ENCODE measurements around the gene MAGOH.

The MAGOH gene

GRCh38 chr1:53270873-53271272, 32.6 kb upstream of the MAGOH start:
- no peak for DNase-seq (ENCODE audit: low spot score)

DNA sequence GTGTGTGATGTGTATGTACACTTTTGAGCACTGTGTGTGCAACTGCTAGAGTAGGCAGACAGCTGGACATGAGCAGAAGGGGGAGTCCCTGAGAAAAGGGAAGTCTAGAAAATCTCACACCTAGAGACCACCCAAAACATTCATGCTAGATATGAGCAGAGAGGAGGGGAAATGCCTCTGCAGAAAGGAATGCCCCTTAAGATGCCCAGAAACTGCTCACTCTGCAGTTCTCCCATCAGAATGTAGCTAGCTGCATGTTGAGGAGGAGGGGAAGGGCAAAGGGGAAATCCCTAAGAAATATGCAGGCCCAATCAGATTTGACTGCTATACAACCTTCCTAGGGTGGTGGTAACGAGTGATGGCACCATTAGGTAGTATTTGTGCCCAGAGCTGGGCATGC, 31.8 kb upstream of the MAGOH start:
- no peak for DNase-seq (ENCODE audit: low spot score)

DNA sequence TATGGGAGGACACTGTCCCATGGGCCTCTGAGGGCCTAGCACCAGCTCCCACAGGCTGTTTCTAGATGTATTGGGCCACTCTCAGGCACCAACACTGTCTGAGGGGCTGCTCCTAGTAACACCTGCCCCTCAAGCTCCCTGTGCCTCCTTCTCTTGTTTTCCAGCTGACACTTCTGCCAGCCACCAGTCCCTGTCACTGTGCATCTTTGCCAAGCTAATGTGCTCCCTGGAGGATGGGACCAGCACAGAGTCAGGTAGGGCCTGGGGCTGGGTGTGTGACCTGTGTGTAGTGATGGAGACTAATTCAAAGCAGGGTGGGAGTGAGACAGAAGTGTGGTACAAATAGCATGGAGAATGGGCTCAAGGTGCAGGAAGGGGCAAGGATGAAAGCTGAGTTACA, 29.4 kb upstream of the MAGOH start:
- DNase-seq (ENCODE audit: low spot score), result no peak

DNA sequence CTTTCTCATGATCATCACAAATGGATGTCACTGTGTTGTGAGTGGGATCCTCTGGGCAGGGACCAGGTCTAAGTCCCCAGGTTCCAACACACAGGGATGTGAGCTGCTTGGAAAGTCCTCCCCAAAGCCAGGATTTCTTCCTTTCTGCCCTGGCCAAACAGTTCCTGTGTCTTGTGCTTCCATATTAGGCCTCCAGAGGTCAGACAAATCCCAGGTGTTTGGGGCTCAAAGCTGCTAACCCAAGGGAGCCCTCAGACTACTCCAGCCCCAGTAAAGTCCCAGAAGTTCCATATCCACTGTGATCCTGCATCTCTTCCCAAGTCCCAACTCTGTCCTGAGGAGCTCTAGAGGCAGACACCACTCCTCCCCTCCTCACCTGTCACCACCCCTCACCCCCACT, 27.7 kb upstream of the MAGOH start:
- DNase-seq (ENCODE audit: low spot score), result no peak

GRCh38 chr1:53265581-53265980, 27.3 kb upstream of the MAGOH start:
- DNase-seq (ENCODE audit: low spot score), result no peak

DNA sequence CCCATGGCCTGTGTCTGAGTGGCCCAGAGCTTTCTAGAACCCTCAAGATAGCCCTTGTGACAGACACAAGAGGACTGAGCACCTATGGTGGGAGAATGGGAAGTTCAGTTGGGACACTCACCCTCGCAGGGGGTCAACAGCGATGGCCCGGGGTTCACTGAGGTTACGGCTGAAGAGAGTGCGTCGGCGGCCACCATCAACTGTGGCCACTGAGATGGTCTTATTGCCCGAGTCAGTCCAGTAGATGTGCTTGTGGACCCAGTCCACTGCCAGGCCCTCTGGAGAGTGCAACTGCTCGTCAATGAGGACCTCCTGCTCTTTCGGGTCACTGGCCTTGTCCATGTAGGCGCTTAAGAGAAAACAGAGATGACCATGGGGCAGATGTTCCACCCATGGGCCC, 25.7 kb upstream of the MAGOH start:
- no peak for DNase-seq (ENCODE audit: low spot score)

GRCh38 chr1:53262000-53262399, 23.7 kb upstream of the MAGOH start:
- no peak for DNase-seq (ENCODE audit: low spot score)

- DNase-seq (ENCODE audit: low spot score), result no peak
These were observed 22.4 kb upstream of the MAGOH start for GRCh38 chr1:53260631-53261247.

DNA sequence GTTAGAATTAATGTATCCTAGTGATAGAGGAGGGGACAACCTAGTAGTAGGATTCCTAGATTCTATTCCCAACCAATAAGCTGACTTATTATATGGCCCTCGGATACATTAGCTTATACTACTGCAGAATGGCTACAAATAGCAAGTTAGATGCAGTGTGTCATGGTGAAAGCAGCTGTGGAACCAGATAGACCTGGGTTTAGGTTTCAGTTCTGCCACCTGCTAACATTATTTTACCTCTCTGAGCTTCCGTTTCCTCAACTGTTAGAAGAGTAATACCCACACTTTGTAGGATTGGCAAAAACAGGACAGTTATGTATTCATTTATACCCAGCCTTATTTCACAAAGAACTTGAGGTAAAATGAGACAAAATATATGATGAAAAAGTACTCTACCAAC, 21.6 kb upstream of the MAGOH start:
- DNase-seq (ENCODE audit: low spot score), result no peak

DNA sequence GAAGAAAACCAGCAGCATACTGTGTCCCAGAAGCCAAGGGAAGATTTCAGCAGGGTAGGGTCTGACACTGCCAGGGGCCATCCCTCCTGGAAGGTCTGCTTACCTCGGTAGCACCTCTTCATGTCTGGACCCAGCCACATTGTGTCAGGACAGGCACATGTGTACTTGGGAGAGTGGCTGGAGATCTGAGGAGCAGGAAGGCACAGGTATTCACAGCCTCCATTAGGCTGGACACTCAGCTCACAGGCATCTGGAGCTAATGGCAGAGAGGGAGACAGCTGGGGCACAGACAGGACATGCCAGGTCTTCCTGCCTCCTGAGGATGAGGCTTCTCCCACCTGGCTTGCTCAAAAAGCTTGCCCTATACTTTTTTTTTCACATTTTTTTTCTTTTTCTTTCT, 19.9 kb upstream of the MAGOH start:
- no peak for DNase-seq (ENCODE audit: low spot score)

GRCh38 chr1:53257454-53258081, 19.2 kb upstream of the MAGOH start:
- DNase-seq (ENCODE audit: low spot score), result no peak

GRCh38 chr1:53256511-53257453, 18.5 kb upstream of the MAGOH start:
- no peak for DNase-seq (ENCODE audit: low spot score)

DNA sequence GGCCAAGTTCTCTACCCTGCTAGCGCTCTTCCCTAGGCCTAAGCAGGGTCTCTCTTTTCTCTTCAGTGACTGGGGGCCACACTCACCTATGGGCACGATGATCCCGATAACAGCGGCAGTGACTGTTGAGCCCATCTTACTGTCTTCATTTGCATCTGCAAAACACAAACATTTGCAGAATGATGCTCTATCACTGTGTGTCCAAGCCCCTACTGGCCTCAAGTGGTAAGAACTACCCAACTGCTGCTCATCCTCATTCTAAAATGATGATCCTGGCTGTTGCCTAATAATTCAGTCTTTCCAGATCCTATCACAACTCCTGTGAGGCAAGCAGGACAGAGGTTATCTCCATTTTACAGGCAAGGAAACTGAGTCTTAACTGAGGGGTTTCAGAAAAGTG, 16.7 kb upstream of the MAGOH start:
- DNase-seq (ENCODE audit: low spot score), result no peak

DNA sequence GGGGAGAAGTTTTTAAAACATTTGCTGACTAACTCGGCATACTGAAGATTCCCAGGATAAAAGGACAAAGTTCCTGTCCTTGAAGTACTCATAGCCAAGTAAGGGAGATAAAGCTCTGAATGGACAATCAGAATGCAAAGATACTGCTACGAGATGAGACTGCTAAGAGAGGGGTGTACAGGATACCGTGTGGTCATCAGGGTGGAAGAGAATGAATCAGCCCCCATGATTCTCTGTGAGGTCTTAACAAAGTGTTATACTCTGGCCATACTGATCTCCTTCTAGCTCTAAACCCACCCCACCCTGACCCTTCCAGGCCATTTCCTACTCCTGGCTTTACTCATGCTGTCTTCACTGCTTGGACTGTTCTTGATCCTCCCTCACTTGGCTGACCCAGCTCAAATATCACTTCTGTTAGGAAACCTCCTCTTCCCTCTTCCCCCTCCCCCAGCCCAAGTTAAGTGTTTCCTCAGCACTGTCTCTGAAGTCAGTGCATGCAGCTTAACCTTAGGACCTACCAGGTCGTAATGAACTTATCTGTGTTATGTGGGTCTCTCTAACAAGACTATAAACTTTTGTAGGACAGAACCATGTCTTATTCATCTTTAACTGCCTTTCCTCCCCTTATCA, 15.8 kb upstream of the MAGOH start:
- DNase-seq (ENCODE audit: low spot score), result no peak

DNA sequence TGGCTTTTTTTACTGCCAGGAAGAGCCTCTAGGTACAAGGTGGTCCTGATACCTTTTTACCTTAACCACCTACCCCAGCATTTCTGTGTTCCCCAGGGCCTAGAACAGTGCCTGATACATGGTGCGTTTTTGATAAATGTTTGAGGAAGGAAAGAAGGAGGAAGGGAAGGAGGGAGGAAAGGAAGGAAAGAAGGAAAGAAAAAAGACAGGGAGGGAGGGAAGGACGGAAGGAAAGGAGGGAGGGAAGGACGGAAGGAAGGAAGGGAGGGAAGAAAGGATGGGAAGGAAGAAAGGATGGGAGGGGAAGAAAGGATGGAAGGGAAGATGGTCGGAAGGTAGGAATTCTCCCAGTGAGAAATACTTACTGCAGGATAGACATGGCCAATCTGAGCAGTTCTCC, 12.0 kb upstream of the MAGOH start:
- no peak for DNase-seq (ENCODE audit: low spot score)

DNA sequence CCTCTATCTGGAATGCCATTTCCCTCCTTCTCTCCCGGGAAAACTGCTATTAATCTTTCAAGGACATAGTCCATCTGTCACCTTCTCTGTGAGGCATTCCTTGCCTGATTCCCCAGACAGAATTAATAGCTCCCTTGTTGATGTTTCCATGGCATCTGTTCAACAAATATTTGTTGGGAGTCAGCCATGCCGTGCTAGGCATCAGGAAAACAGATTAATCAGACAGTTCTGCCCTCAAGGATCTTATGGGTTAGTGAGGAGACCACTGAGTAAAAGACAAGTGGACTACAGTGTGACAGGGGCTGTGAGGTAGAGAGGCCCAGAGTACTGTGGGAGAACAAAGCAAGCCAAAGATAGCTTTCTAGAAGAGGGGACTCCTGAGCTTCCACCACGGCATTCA, 11.4 kb upstream of the MAGOH start:
- DNase-seq (ENCODE audit: low spot score), result no peak

- no peak for DNase-seq (ENCODE audit: low spot score)
These were observed 8.2 kb upstream of the MAGOH start for GRCh38 chr1:53246261-53247134.

DNA sequence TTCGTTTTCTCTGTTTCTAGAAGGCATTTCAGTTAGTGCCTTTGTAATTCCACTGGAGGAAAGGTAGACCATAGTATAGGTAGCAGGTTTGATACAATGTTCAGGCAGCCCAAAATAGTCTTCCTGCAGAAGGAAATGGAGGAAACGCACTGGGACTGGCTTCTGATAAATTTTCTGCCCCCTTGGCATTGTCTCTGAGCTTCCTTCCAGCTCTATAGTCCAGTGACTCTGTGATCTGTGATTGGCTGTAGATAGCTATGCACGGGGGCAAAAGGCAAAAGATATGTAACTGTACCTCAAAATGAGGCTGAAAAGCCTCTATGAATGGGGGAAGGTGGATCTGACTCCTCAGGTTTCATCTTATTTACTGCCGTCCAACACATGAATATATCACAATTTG, 5.8 kb upstream of the MAGOH start:
- no peak for DNase-seq (ENCODE audit: low spot score)

GRCh38 chr1:53242381-53242780, 4.1 kb upstream of the MAGOH start:
- no peak for DNase-seq (ENCODE audit: low spot score)

GRCh38 chr1:53241828-53242227, 3.5 kb upstream of the MAGOH start:
- no peak for DNase-seq (ENCODE audit: low spot score)

DNA sequence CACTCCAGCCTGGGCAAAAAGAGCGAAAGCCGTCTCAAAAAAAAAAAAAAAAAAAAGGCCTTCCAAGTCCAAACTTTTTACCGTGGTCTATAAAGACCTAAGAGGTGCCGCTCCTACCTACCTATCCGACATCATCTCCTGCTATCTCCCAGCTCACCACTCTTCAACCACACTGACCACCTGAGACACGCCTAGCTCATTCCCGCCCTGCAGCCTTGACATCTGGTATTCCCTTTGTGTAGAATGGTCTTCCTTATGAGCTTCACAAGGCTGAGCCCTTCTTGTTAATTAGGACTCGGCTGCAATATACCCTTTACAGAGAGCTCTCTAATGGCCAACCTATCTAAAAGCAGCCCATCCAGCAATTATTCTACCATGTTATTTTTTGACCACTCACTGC, 680 bp downstream of the MAGOH start:
- no peak for DNase-seq (ENCODE audit: low spot score)

GRCh38 chr1:53220962-53221286, 17.4 kb downstream of the MAGOH start:
- no peak for DNase-seq (ENCODE audit: low spot score)
